Dendritic cell treated with granulocyte-macrophage colony-stimulating factor and Interleukin-4, amounts not matched to agents 40 ng/mL and 50 ng/mL, for 4 days (primary cell): Measurements from ENCODE around the gene SNRNP48.

ENCODE experiments used
- H3K27ac Mint-ChIP-seq: one replicate; pipeline ENCODE4 v1.8.0; 2022; ENCODE audit warnings: mild to moderate bottlenecking, mixed read lengths
- H3K27me3 Mint-ChIP-seq: one replicate; pipeline ENCODE4 v1.8.0; 2022; ENCODE audit warnings: mild to moderate bottlenecking, mixed read lengths
- H3K36me3 Mint-ChIP-seq: one replicate; pipeline ENCODE4 v1.8.0; 2022; ENCODE audit warnings: low read depth, mixed read lengths
- H3K4me1 Mint-ChIP-seq: one replicate; pipeline ENCODE4 v1.8.0; 2022; ENCODE audit warnings: low read depth, mixed read lengths
- H3K4me3 Mint-ChIP-seq: one replicate; pipeline ENCODE4 v1.8.0; 2022; ENCODE audit warnings: mild to moderate bottlenecking, moderate library complexity, mixed read lengths
- H3K9me3 Mint-ChIP-seq: one replicate; pipeline ENCODE4 v1.8.0; 2022; ENCODE audit warnings: mixed read lengths
- intact Hi-C: fragments of 100-400 bp; cut with micrococcal nuclease; formaldehyde crosslinking; loops from one replicate; pipeline ENCODE4 v1.15.0; 2022

Gene SNRNP48, protein sequence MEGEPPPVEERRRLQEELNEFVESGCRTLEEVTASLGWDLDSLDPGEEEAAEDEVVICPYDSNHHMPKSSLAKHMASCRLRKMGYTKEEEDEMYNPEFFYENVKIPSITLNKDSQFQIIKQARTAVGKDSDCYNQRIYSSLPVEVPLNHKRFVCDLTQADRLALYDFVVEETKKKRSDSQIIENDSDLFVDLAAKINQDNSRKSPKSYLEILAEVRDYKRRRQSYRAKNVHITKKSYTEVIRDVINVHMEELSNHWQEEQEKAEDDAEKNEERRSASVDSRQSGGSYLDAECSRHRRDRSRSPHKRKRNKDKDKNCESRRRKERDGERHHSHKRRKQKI

DNA sequence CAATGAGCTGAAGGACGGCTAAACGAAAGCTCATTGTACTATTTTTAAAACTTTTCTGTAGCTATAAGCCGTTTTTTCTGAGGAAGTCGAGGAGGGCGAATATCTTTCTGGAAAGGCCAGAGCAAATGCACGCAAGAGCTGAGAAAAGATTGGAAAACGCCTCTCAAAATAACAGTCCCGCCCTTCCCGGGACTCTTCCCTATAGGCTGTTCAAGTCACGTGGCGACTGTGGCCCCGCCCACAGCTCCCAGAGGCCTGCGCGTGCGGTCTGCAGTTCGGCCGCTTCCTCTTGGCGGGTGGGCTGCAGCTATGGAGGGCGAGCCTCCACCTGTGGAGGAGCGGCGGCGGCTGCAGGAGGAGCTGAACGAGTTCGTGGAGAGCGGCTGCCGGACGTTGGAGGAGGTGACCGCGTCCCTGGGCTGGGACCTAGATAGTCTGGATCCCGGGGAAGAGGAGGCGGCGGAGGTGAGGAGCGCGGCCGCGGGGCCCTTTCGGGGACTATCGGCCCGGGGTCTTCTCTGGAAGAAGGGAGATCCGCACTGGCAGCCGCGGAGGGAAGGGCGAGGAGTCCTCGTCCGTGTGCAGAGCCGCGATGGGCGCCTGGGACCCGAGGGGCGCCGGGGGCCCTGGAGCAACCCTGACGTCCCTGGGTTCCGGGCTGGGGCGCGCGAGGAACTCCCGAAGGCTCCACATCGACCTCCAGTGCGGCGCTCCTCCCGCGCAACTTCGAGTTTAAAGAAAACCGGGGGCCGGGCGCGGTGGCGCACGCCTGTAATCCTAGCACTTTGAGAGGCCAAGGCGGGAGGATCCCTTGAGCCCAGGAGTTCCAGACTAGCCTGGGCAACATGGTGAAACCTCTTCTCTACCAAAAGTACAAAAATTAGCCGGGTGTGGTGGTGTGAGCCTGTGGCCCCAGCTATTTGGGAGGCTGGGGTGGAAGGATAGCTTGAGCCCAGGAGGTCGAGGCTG is at the start of gene SNRNP48:
Gene SNRNP48 (plus strand): TSS at position 250 of the 969 bp plus-strand sequence. CDS start 60 bp downstream, at position 310.
- peak within 1 kb of the TSS; percentile 92 for H3K27ac Mint-ChIP-seq
- H3K9me3 Mint-ChIP-seq = no peaks in the 10 kb centered on the region
- intact Hi-C loops = loop anchor here (1.0 to 5.0 kb wide), 3 partner anchors 168 to 283 kb away; no protein-coding TSS in a partner anchor
- peaks cover 35% of the 10 kb centered on the region for H3K36me3 Mint-ChIP-seq
- peak within 1 kb of the TSS; percentile 89 for H3K4me3 Mint-ChIP-seq
- H3K27me3 Mint-ChIP-seq = no peaks in the 10 kb centered on the region
- H3K4me1 Mint-ChIP-seq = peaks cover 35% of the 10 kb centered on the region

DNA sequence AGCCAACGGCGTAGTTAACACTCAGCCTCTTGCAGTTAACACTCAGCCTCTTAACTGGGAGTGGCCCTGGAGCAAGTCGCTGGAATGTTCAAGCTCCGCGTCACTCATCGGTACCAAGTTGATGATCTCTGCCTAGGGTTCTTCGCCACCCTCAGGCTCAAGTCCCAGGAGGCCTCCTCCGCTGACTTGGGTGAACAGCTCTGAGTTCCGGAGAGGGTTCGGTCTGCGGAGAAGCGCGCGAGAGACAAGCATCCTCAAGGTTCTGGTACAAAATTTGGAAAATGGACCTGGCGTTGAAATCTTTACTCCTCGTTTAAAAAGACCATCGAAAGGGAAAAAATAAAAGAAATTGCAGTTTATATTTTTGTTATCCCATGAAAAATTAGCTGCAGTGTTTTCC is 49.4 kb upstream of the SNRNP48 start:
- intact Hi-C loops = no loop called here
- Mint-ChIP-seq H3K27me3 (peaks cover 89% of the 10 kb centered on the region), H3K4me1 (peaks cover 20% of the 10 kb centered on the region), H3K4me3 (no peak overlapping the region), H3K9me3 (no peaks in the 10 kb centered on the region), H3K36me3 (peaks cover 6% of the 10 kb centered on the region), H3K27ac (no peak overlapping the region)

DNA sequence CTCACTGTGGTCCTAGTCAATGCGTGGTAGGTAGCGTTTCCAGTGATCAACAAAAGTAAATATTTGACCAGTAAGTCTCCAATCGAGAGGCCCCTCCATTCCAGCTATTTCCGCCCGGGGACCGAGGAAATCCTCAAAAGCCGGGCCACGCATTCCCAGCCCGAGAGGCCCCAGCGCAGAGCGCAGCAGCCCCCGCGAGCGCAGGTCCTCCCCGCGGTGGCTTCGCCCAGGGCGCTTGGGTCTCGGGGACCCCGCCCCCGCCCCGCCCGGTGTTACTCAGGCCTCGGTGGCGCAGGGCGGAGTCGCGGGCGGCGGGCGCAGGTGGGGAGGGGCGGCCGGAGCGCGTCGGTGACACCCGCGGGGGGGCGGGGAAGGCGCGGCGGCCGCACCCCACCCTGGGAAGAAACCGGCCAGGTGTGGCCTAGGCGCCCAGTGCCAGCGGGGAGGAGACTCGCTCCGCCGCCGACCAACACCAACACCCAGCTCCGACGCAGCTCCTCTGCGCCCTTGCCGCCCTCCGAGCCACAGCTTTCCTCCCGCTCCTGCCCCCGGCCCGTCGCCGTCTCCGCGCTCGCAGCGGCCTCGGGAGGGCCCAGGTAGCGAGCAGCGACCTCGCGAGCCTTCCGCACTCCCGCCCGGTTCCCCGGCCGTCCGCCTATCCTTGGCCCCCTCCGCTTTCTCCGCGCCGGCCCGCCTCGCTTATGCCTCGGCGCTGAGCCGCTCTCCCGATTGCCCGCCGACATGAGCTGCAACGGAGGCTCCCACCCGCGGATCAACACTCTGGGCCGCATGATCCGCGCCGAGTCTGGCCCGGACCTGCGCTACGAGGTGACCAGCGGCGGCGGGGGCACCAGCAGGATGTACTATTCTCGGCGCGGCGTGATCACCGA is 48.6 kb upstream of the SNRNP48 start, which contains the start of gene DSP:
Gene DSP (plus strand): TSS at position 497 of the 890 bp plus-strand sequence. CDS start 245 bp downstream, at position 742.
- intact Hi-C loops = no loop called here
- Mint-ChIP-seq H3K4me3 (peak within 1 kb of the TSS; percentile 85), H3K4me1 (peaks cover 20% of the 10 kb centered on the region), H3K27me3 (peaks cover 86% of the 10 kb centered on the region), H3K27ac (peak within 1 kb of the TSS; percentile 67), H3K36me3 (peaks cover 6% of the 10 kb centered on the region), H3K9me3 (no peaks in the 10 kb centered on the region)

DNA sequence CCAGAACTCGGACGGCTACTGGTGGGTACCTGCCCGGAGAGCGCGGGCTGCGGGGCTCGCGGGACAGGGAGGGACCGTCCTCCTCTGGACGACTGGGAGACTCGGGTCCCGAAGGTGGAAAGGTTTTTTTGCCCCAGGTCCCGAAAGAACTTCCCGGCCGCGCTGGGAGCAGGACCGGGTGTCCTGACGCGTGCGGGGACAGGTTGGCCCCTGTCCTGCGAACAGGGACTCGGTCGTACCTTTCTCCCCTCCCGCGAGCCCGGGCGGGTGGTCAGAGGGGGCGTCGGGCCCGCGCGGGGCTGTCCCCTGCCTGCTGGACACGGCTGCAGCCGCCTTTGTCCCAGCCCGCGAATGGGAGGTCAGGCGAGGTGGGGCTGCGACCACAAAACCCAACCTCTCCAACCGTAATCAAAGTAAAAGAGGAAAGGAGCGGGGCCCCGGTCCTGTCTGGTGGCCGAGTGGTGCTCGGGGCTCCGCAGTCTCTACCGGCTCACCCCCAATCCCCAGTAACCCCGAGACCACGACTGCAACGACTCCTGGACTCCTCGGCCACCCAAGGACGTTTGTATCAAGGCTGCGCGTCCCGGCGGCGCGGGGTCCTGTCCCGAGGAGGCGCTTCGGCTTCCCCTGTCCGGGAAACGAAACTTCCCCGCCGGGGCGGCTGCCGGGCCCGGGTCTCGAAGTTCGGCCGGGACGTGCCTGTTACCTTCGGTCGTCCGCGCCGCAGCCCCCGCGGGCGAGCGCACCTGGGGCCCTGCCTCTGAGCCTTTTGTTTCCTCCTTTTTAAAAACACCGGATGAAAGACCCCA is 47.7 kb upstream of the SNRNP48 start:
- H3K4me1 Mint-ChIP-seq = peaks cover 20% of the 10 kb centered on the region
- H3K27ac Mint-ChIP-seq = peak overlapping the region; percentile 67
- H3K36me3 Mint-ChIP-seq = peaks cover 6% of the 10 kb centered on the region
- H3K27me3 Mint-ChIP-seq = peaks cover 86% of the 10 kb centered on the region
- intact Hi-C loops = no loop called here
- H3K4me3 Mint-ChIP-seq = peak overlapping the region; percentile 85
- H3K9me3 Mint-ChIP-seq = no peaks in the 10 kb centered on the region

DNA sequence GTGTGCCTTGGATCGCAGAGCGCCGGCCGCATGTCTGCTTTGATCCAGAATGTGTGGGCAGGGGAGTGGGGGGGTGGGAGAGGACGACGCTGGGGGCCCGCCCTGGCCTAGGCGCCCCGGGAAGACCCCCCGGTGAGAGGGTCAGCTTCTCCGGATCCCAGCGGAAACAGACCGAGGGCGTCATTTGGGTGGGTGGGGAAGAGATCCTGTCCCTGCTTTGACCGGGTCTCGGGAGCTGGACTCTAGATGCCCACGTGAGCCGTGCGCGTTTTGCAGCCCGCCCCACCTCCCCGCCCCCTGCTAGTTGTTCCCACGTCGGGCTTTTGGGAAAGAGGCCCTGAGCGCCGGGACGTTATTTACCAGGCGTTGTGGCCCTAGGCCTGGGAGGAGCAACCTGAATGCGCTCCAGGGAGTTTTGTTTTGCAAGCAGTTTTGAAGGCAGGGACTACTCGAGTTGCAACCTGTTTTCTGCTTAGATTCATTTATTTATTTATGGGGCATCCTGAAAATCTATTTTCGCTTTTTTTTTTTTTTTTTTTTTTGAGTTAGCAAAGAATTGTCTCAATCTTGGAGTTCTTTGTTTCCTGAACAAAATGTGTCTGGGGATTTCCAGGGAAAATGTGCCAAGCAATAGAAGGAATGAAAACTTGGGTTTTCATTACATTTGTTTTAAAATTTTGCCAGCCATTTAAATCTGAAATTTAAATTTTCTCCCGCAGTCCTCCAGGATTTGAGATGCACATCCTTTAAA is 46.9 kb upstream of the SNRNP48 start:
- H3K9me3 Mint-ChIP-seq = no peaks in the 10 kb centered on the region
- H3K27me3 Mint-ChIP-seq = peaks cover 85% of the 10 kb centered on the region
- peaks cover 6% of the 10 kb centered on the region for H3K36me3 Mint-ChIP-seq
- H3K4me1 Mint-ChIP-seq = peaks cover 20% of the 10 kb centered on the region
- intact Hi-C loops = no loop called here
- peak overlapping the region; percentile 67 for H3K27ac Mint-ChIP-seq
- peak overlapping the region; percentile 85 for H3K4me3 Mint-ChIP-seq

DNA sequence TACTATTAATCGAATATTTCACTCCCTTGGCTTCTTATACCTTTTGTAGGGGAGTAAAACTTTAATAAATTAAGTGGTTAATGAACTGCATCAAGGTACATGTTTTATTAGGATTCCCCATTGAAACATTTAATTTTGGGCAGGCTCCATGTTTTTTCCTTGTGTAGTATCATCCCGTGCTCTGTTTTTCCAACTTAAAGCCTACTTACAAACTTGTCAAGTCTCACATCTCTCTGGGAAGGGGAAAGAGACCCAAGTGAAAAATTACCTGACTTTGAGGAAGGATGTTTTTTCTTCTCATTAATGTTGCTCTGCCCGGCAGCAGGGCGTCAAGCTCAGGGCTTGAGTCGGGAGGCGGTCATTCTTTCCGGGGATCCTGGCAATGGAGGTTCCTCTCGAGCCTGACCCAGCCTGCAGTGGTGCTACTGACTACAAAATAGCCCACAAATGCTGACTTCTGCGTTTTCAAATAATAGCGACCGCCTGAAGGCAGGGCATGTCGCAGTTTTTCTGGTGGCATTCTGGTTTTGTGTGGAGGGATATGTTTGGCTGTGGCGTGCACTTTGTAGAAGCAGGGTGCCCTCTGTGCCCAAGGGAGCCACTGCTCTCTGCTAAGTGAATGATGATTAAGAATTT is 46.1 kb upstream of the SNRNP48 start:
- Mint-ChIP-seq H3K27ac (no peak overlapping the region), H3K36me3 (peaks cover 6% of the 10 kb centered on the region), H3K4me3 (no peak overlapping the region), H3K9me3 (no peaks in the 10 kb centered on the region), H3K4me1 (peaks cover 20% of the 10 kb centered on the region), H3K27me3 (peaks cover 85% of the 10 kb centered on the region)
- intact Hi-C loops = no loop called here

DNA sequence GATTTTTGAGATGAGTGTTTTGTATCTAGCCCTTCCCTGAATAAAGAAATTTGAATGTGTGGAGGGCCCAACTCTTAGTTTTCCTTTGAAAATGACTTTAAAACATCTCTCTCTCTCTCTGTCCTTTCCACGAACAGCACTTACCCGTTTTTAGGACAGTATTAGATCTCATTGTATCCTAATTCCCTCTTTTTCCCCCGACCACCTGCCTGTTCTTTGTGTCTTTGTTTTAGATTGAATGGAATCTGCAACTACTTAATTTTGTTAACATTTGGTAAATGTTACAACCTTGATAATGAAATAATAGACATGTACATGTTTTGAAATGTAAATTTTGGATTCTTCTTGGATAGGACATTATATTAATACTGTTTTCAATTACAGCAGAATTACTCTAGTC is 45.4 kb upstream of the SNRNP48 start:
- H3K4me3 Mint-ChIP-seq = no peak overlapping the region
- H3K9me3 Mint-ChIP-seq = no peaks in the 10 kb centered on the region
- H3K27ac Mint-ChIP-seq = no peak overlapping the region
- H3K4me1 Mint-ChIP-seq = peaks cover 20% of the 10 kb centered on the region
- H3K27me3 Mint-ChIP-seq = peaks cover 85% of the 10 kb centered on the region
- intact Hi-C loops = no loop called here
- H3K36me3 Mint-ChIP-seq = peaks cover 6% of the 10 kb centered on the region

- Mint-ChIP-seq H3K27me3 (peaks cover 80% of the 10 kb centered on the region), H3K27ac (no peak overlapping the region), H3K4me3 (no peak overlapping the region), H3K4me1 (peaks cover 18% of the 10 kb centered on the region), H3K36me3 (peaks cover 6% of the 10 kb centered on the region), H3K9me3 (no peaks in the 10 kb centered on the region)
- intact Hi-C loops = no loop called here
These were observed 44.5 kb upstream of the SNRNP48 start for GRCh38 chr6:7545316-7546019.

- intact Hi-C loops = no loop called here
- Mint-ChIP-seq H3K27me3 (peaks cover 74% of the 10 kb centered on the region), H3K27ac (no peak overlapping the region), H3K4me3 (no peak overlapping the region), H3K36me3 (peaks cover 6% of the 10 kb centered on the region), H3K9me3 (no peaks in the 10 kb centered on the region), H3K4me1 (peaks cover 13% of the 10 kb centered on the region)
These were observed 44.0 kb upstream of the SNRNP48 start for GRCh38 chr6:7546020-7546369.

- H3K9me3 Mint-ChIP-seq = no peaks in the 10 kb centered on the region
- intact Hi-C loops = no loop called here
- peaks cover 73% of the 10 kb centered on the region for H3K27me3 Mint-ChIP-seq
- H3K4me3 Mint-ChIP-seq = no peak overlapping the region
- H3K36me3 Mint-ChIP-seq = peaks cover 6% of the 10 kb centered on the region
- peaks cover 11% of the 10 kb centered on the region for H3K4me1 Mint-ChIP-seq
- H3K27ac Mint-ChIP-seq = no peak overlapping the region
These were observed 43.6 kb upstream of the SNRNP48 start for GRCh38 chr6:7546383-7546782.

- intact Hi-C loops = no loop called here
- H3K4me1 Mint-ChIP-seq = peaks cover 6% of the 10 kb centered on the region
- H3K9me3 Mint-ChIP-seq = no peaks in the 10 kb centered on the region
- H3K27me3 Mint-ChIP-seq = peaks cover 73% of the 10 kb centered on the region
- H3K4me3 Mint-ChIP-seq = no peak overlapping the region
- peaks cover 6% of the 10 kb centered on the region for H3K36me3 Mint-ChIP-seq
- no peak overlapping the region for H3K27ac Mint-ChIP-seq
These were observed 43.1 kb upstream of the SNRNP48 start for GRCh38 chr6:7546896-7547295.
